SK-MEL-5 (cell line): Measurements from ENCODE around the gene CHST12. TPM values are rescaled to one million over a fixed set of nuclear protein-coding genes. Genes with fewer than 3 reads are reported as not detected.

Experiments used
- DNase-seq: peaks from one replicate; pipeline ENCODE4 v3.0.0-alpha.2; 2016; ENCODE audit warnings: low read depth, low spot score
- in situ Hi-C: cut with HindIII; loops from 2 replicates; pipeline ENCODE4 v1.10.0; 2016; ENCODE audit warnings: low sequenced_read_pairs, high pct_unique_total_duplicates, low pct_unique_long_range_greater_than_20kb
- total RNA-seq: library from RNA; depleted of rRNA; stranded (reverse); fragments of >200 nt; shearing (Covaris generic); gene quantifications from 2 replicates; pipeline ENCODE4 v1.2.3, GENCODE V29; 2014

The CHST12 gene
- total RNA-seq, 1 experiment from 2014 or later = 11.4 TPM

DNA sequence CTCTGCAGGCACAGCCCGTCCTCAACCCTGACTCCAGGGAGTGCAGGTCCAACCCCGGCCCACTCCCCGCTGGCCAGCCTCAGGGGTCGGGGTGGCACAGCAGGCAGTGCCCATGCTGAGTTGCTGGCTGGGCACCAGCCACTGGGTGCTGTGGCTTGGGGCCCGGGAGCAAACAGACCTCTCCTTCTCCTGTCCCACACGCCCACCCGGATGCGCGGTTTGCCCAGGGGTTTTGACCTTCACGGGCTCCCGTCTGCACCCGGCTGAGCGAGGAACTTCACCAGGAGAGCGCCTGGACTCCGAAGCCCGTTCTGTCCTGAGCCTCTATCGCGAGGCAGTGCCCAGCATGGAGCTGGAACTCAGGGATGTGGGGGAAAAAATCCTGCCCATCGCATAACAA lies 75.4 kb downstream of the CHST12 start:
- DNase-seq = no peak
- in situ Hi-C loops = no loop called here

DNA sequence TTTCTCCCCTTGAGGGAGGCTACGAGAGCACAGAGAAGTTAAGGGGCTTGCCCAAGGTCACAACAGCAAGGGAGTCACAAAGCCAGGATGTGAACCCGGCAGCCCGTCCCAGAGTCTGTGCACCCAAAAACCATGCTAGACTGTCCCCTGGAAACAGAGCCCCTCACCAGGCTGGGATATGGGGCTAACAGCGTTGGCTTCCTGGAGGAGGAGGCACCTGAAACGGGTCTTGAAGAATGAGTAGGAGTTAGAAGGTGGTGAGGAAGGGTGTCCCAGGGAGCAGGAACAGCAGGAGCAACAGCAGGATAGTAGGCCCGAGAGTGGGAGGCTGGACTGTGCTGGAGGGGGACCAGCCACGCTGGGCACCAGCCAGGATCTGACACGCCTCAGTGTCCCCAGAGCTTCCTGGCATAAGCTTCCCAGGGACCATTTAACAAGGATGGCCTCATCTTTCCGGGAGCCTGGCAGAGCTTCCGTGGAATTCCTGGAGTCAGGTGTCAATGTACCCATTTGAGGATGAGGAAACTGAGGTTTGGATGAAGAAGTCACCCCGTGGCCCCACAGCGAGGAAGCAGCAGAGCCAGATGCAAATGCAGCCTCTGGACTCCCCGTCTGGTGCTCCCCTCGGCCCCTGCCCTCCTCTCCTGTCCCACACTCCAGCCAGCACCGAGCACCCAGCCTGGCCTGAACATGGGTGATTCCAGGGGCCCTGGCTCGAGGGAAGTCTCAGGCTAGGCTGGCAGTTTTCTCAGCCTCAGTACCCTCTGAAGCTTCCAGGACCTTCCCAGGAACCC lies 76.1 kb downstream of the CHST12 start:
- in situ Hi-C loops = no loop called here
- DNase-seq = no peak

DNA sequence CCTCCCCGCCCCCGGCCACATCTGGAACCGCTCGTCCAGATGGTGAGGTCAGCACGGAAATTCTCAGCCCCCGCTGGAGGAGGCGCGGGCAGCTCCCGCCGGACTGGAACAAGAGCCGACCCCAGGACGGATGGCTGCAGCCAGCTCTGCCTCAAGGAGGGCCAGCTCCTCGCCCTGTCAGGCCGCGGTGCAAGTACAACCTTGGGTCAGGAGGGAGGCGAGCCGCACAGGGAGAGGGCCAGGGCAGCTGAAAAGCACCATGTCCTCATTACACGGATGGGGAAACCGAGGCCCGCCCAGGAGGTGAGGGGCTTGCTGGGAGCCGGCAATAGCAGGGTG lies 76.6 kb downstream of the CHST12 start:
- in situ Hi-C loops = no loop called here
- no peak for DNase-seq

DNA sequence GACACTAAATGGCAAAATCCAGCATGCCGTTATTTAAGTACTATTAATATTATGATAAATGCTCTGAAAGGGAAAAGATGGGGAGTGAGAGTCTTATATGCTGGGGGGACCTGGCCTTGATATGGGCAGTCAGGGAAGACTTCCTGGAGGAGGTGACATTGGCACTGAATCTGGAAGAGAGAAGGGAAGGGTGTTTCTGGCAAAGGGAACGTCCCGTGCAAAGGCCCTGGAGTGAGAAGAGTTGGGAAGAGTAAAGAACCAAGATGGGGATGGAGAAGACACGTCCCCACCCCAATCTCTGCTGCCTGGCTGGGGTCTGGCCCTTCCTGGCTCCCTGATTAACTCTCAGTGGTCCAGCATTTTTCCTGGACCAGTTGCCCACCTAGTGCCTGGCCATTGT lies 77.8 kb downstream of the CHST12 start:
- in situ Hi-C loops = no loop called here
- DNase-seq = no peak

DNA sequence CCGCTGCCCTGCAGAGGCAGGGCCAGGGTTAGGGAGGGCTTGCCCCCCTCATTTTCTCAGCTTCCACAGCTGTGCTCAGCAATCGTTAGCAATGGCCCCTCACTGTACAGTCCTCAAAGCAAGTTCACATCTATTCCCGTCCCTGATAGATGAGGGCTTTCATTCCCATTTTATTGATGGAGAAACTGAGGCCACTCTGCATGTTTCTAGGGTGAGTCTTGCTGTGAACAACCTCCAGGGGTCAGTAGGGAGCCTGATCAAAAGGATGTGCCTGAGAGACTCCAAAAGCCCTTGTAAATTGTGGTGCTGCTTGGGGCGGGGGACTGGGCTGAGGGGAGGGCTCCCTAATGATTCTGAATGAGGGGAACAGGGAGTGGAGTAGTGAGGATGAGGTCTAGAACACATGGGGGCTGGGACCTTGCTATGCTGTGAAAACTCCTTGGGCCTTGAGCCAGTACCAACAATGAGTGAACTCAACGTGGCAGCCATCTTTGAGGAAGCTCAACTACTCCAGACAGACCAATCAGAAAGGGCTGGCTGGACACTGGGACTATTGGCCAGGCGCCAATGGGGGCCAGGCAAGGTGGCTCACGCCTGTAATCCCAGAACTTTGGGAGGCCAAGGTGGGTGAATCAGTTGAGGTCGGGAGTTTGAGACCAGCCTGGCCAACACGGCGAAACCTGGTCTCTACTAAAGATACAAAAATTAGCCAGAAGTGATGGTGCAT lies 79.5 kb downstream of the CHST12 start:
- no peak for DNase-seq
- in situ Hi-C loops = no loop called here

- in situ Hi-C loops = no loop called here
- DNase-seq = no peak
Measured at GRCh38 chr7:2483494-2483893, 80.1 kb downstream of the CHST12 start.

DNA sequence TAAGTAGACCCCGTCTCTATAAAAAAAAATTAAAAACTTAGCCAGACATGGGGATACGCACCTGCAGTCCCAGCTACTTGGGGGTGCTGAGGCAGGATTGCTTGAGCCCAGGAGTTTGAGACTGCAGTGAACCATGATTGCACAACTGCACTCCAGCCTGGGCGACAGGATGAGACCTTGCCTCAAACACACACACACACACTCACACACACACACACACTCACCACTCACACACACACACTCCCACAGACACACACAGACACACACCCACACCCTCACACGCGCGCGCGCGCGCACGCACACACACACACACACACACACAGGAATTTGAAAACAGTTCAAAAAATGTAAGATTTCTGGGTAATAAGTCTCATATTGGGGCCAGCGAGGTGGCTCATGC lies 81.5 kb downstream of the CHST12 start:
- no peak for DNase-seq
- in situ Hi-C loops = no loop called here

DNA sequence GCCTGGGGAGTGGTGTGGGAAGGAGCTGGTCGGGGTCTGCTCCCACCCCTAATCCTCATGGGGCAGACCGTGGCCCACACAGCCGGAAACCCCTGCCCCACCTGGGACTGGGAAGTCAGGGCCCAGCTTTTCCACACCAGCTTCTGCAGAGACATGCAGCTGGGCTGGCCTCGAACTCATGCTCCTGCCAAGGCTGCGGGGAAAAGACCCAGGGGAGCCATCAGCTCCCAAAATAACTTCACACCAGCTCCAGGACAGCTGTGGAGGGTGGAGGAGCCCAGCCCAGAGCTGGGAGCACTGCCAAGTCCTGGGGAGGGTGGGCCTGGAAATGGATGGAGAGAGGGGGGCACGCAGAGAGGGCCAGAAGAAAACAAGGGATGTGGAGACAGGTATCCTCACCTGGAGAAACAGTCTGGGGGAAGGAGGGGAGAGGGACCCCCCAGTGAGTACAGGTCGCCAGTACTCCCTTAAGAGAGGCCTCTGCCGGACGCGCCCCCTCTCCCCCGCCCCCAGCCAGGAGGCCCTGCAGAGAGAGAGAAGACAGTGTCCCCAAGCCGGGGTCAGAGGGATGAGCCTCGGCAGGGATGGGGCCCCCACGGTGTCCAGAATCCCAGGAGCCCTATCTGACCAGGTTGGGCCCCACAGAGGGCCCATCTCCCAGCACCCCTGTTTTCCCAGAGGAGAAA lies 84.3 kb downstream of the CHST12 start:
- DNase-seq = no peak
- in situ Hi-C loops = no loop called here

- in situ Hi-C loops = no loop called here
Measured at GRCh38 chr7:2488272-2488645, 84.8 kb downstream of the CHST12 start.

DNA sequence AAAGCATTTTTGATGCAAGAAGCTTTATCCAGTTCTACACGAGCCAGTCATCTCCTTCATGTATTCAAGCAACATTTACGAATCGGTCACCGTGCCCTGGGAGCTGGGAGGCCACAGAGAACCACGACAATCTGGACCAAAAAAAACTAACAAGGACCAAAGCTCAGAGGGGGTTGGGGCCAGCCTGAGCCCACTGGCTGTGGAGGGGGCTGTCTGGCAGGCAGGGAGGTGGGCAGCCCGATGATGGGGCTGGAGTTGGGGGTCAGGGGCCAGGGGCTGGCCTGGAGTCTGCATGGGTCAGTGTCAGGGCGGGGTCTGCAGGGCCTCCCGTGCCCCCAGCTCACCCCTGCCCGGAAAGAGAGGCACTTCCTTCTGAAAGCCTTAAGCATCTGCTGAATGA lies 85.3 kb downstream of the CHST12 start:
- in situ Hi-C loops = no loop called here
- DNase-seq = no peak

More at GRCh38 chr7:2488272-2488645, 84.8 kb downstream of the CHST12 start:
- no peak for DNase-seq

DNA sequence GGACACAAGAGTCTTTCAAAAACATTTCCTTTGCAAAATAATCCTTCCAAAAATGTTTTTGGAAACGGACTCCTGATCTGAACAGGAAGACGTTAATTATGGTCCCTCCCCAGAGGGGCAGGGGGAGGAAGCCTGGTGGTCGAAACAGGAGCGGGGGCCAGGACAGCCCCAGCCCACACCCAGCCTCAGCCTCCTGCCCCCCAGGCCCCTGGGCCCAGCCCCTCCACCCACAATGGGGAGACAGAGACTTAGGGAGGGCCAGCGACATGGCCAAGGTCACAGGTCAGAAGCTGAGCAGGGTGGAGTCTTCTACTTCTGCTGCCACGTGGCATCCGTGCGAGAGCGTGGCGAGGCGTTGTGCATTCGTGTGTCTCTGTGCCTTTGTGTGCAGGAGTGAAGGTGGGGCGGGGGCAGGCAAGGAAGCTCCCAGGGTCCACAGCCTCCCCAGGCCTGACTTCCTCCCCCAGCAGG lies 86.8 kb downstream of the CHST12 start:
- in situ Hi-C loops = no loop called here

GRCh38 chr7:2492038-2492437 lies 88.6 kb downstream of the CHST12 start:
- no peak for DNase-seq
- in situ Hi-C loops = no loop called here

More for the DNA sequence above, 86.8 kb downstream of the CHST12 start:
- DNase-seq = no peak

DNA sequence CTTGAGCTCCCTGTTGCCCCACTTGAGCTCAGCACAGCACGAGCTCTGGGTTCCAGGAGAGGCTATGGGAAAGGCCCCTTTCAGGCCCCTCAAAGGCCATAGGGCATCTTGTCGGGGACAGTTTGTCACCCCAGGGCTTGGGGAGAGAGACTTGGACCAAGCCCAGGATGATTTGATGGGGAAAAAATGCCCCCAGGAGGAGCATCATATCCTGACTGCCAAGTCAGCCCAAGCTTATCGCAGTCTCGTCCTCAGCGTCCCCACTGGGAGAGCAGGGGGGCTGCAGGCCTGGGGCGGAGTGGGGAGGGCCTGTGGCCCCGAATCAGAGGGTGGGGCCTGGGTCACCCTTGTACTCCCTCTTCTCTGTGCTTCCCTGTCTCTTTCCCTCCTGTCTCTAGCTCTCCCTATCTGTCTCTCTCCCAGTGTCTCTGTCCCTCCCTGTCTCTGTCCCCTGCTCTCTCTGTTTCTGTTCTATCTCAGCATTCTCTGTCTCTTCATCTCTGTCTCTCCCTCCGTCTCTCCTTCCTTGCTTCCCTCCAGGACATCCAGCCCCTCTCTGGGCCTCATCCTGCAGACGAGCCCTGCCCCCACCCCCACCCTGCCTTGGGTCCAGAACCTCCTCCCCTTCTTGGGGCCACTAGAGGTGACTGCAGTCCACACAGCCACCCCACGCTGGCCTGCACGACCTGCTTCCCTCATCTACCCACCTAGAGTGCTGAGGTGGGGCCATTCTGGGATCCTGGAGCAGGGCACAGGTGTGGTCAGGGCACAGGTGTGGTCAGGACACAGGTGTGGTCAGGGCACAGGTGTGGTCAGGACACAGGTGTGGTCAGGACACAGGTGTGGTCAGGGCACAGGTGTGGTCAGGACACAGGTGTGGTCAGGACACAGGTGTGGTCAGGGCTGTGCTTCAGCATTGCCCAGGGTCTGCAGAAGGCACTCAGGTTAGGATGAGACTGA lies 90.1 kb downstream of the CHST12 start:
- in situ Hi-C loops = no loop called here
- no peak for DNase-seq

DNA sequence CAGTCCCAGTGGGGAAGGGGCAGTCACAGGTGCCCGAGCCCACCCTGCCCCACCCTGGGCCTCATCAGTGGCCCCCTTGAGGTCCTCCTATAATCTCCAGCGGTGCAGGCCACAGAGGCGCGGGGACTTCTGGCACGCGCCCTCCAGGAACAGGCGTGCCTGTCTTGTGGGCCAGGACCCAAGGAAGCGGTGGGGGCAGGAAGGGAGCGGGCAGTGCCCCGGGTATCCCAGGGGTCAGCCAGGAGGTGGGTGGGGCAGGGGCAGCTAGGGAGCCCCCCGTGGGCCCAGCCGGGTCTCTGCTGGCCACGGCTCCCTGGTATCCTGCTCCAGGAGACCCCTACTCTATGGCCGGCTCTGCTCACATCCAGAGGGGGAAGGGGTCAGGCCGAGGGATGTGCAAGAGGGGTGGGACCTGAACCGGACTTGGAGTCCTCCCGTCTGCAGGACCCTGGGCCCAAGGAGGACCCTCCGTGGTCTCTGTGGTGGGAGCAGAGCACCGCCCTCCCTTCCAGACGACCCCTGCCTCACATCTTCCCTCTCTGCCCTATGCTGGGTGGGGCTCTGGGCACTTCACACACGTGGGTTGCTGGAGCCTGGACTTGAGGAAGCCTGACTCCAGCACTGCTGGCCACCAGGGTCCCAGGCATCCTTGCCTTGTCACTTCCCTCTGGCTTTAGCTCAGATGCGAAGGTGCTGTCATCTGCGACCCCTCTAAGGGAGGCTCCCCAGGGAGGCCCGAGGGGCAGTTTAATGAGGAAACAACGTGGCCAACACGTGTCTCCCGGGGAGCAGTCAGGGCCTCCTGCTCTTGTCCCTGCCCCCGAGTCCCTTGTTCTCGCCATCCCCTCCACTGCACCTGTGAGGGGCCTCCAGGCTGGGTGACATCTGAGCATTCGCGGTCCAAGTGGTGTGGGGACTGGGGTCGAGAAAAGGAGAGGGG lies 91.0 kb downstream of the CHST12 start:
- in situ Hi-C loops = no loop called here

DNA sequence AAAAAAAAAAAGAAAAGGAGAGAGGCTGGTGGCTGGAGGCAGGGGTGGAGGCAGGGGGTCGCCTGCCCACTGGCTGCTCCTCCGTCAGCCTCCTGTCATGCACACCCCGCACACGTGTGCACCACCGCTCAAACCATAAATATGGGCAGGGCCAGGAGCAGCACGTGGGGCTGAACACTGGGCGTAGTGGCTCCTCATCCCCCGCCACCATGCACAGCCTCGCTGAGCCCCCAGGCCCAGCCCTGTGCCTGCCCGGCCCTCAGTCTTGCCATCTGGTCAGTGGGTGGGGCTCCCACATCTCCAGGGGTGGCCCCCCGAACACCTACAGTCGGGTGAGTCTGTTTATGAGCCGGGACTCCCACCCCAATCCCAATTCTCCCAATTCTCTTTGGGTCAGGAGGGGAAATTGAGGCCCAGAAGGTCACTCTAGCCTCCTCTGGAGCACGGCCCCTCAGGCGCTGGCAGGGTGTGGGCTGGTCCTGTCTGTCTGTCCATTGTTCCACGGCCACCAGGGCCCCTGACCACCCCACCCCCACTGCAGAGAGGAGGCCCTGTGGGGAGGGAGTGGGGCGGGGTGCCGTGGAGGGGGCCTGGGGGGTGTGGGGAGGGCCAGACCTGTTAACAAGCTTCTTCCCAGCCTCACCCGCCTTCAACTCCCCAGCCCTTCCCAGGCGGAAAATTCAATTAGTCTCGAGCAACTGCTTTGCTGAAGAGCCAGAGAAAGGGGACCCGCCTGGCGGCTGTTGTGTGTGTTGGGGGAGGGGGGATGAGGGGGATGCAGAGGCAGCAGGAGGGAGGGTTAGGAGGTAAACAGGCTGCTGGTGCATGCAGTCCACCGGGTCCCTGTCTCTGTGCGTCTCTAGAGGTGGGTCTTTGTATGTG lies 92.2 kb downstream of the CHST12 start:
- in situ Hi-C loops = no loop called here

More for the DNA sequence above, 91.0 kb downstream of the CHST12 start:
- DNase-seq = no peak

DNA sequence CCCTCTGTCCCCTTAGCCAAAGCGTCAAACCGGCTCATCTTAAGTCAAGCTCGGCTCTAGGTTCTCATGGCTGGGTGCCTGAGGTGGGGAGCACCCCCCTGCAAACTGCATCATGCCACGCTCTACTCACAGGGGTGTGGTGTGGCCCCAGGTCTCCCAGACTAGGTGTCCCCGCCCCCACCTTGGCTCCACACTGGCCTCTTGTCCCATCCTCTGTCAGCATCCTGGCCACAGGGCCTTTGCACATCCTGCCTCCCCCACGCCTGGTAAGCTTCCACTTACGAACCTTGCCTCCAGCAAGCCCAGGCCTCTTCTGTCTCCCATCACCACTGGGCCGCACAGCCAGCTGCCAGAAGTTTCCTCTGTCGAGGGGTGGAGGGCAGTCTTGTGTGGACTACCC lies 93.0 kb downstream of the CHST12 start:
- no peak for DNase-seq
- in situ Hi-C loops = no loop called here

More for the DNA sequence above, 92.2 kb downstream of the CHST12 start:
- DNase-seq = no peak
